GM12873 (cell line): Measurements from ENCODE around the gene ZSCAN5B.

Experiments
- CTCF ChIP-seq: IDR thresholded peaks from 2 replicates; pipeline ENCODE4 v1.5.1; 2012; ENCODE audit warnings: low read depth, mild to moderate bottlenecking, moderate library complexity, low read length, control low read depth; ENCODE audit not compliant: insufficient read depth; ENCODE audit errors: missing control alignments

Gene ZSCAN5B

GRCh38 chr19:56170261-56170660 is 27.3 kb downstream of the ZSCAN5B start:
- TF ChIP-seq CTCF, result no peak

- no peak for TF ChIP-seq CTCF
These were observed 30.5 kb downstream of the ZSCAN5B start for GRCh38 chr19:56167064-56167578.

GRCh38 chr19:56163097-56163496 is 34.5 kb downstream of the ZSCAN5B start:
- no peak for TF ChIP-seq CTCF

- TF ChIP-seq CTCF, result no peak
These were observed 35.3 kb downstream of the ZSCAN5B start for GRCh38 chr19:56162258-56162657.

GRCh38 chr19:56161534-56161933 is 36.0 kb downstream of the ZSCAN5B start:
- TF ChIP-seq CTCF, result no peak

GRCh38 chr19:56159622-56160271 is 37.8 kb downstream of the ZSCAN5B start:
- no peak for TF ChIP-seq CTCF

GRCh38 chr19:56159009-56159559 is 38.5 kb downstream of the ZSCAN5B start:
- no peak for TF ChIP-seq CTCF
